GM12864 (cell line): Measurements from ENCODE around the gene RANGRF.

Experiments used
- DNase-seq: peaks from one replicate; pipeline ENCODE4 v3.0.0-alpha.2; 2011; ENCODE audit warnings: low read depth
- H3K4me3 ChIP-seq: 2 replicates; pipeline ENCODE4 v1.5.1; 2011; ENCODE audit warnings: mild to moderate bottlenecking, low read depth, low read length, control low read depth
- CTCF ChIP-seq: IDR thresholded peaks from 2 replicates; pipeline ENCODE4 v1.5.1; 2011; ENCODE audit warnings: low read depth, mild to moderate bottlenecking, moderate library complexity, low read length, control low read depth, inconsistent platforms; ENCODE audit errors: missing control alignments

RANGRF gene

GRCh38 chr17:8333281-8333680 is 44.8 kb downstream of the RANGRF start:
- no peak for DNase-seq
- no peak overlapping the region for H3K4me3 ChIP-seq
- no peak for TF ChIP-seq CTCF

GRCh38 chr17:8337802-8338752 is 49.6 kb downstream of the RANGRF start:
- TF ChIP-seq CTCF = no peak
- DNase-seq = no peak
- no peak overlapping the region; the same call in 1 of the 2 replicates for H3K4me3 ChIP-seq

- TF ChIP-seq CTCF = no peak
- DNase-seq = no peak
- no peak overlapping the region for H3K4me3 ChIP-seq
Observed at GRCh38 chr17:8338753-8339140, 50.3 kb downstream of the RANGRF start.

- DNase-seq = no peak
- no peak for TF ChIP-seq CTCF
- no peak within 1 kb of the TSS for H3K4me3 ChIP-seq
Observed at GRCh38 chr17:8339540-8339939, 51.1 kb downstream of the RANGRF start, which contains the start of gene ODF4. Gene ODF4 (plus strand): TSS chr17:8339840. CDS start chr17:8340052, 212 bp downstream.
